Measurements from ENCODE around the gene NT5E.

The NT5E gene

DNA sequence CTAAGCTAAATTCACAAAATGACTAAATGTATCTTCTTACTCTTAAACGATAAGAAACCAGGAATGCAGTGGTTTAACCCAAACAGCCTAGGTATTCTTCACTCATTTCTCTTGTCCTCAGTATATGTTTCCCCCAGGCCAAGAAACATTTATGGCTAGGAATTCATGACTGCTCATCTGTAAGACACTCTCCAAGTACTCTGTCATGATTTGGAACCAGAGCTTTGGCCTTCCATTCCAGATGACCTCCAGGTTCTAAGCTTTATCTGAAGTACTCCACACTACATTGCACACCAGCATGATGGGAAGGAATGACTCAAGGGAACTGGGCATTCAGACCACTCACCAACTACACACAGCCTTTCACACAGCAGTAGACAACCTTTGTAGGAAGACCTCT, 29.3 kb downstream of the NT5E start:
- no peak for DNase-seq
- H3K27me3 ChIP-seq (replicated peaks) = no peaks in the 10 kb centered on the region
- no peak for TF ChIP-seq CTCF (IDR thresholded peaks at IDR 0.05; ENCODE audit: low read depth, low read length, missing control alignments)
- H3K36me3 ChIP-seq (replicated peaks) = peaks cover 34% of the 10 kb centered on the region
- no peak overlapping the region for H3K27ac ChIP-seq
- in situ Hi-C loops (cut with HindIII; ENCODE audit: low pct_ligation_motif_present, low sequenced_read_pairs) = loop anchor here (10.0 kb wide), 1 partner anchor 124 kb away; no protein-coding TSS in a partner anchor
- H3K4me3 ChIP-seq (ENCODE audit: low read depth, low read length) = no peak overlapping the region

- DNase-seq = no peak
- Histone ChIP-seq H3K4me3 (ENCODE audit: low read depth, low read length) (no peak overlapping the region), H3K27ac (peak overlapping the region; percentile 0), H3K27me3 (replicated peaks) (no peaks in the 10 kb centered on the region), H3K36me3 (replicated peaks) (peaks cover 40% of the 10 kb centered on the region)
- in situ Hi-C loops (cut with HindIII; ENCODE audit: low pct_ligation_motif_present, low sequenced_read_pairs) = no loop called here
- TF ChIP-seq CTCF (IDR thresholded peaks at IDR 0.05; ENCODE audit: low read depth, low read length, missing control alignments) = no peak
Measured at GRCh38 chr6:85482206-85482904, 32.5 kb downstream of the NT5E start.

DNA sequence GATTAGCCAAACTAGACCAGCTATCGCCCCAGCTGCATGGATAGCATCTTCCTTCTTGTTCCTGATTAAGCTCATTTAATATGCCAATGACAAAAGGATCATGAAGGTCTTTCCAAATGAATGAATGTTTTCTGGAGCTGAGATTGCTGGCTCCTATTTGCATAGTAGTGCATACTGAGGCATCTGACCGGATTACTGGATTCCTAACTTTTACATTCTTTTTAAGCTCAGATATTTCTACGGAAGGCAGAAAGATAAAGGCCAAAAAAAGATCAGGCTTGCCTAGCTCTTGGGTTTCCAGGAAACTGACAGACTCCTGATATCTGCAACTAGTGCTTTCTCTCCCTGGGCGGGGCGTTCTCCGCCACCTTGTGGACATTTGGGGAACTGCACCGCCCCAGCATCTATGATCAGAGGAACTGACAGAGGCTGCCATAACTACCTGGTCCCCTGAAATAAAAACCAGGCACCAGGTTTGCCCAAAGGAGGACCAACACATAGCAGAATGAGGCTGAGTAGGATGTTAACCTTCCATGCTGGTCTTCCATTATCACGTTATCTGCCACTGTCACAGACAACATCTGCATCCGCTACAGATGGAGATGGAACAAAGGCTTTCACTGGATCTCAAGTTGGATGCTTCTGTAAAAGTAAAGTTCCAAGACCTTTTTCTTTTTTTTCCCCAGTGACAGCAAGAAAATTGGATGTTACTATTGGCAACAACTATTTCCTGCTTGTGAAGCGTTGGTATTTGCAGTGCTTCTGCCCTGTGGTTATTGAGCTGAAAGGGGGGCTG, 33.2 kb downstream of the NT5E start:
- H3K27me3 ChIP-seq (replicated peaks) = no peaks in the 10 kb centered on the region
- H3K4me3 ChIP-seq (ENCODE audit: low read depth, low read length) = no peak overlapping the region
- peak overlapping the region; percentile 0 for H3K27ac ChIP-seq
- in situ Hi-C loops (cut with HindIII; ENCODE audit: low pct_ligation_motif_present, low sequenced_read_pairs) = no loop called here
- TF ChIP-seq CTCF (IDR thresholded peaks at IDR 0.05; ENCODE audit: low read depth, low read length, missing control alignments) = peak; percentile 100
- DNase-seq = peak; percentile 78
- H3K36me3 ChIP-seq (replicated peaks) = peaks cover 46% of the 10 kb centered on the region

DNA sequence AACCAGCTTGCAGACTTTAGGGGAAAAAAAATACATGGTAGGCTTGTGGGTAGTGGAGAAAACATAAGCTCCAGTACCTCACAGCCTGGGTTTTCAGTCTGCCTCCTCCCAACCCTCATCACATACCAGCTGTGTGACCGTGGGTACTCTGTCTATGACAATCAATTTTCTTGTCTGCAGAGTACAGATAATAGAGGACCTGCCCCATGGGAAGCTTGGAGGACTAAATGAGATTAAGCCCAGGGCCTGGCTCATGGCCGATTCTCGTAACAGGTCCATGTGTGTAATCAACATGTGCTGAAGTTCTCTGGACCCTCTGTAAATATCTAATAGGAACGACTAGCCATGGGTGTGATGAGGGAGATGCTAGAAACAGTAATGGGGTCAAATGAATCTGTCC, 34.0 kb downstream of the NT5E start:
- H3K27me3 ChIP-seq (replicated peaks) = no peaks in the 10 kb centered on the region
- TF ChIP-seq CTCF (IDR thresholded peaks at IDR 0.05; ENCODE audit: low read depth, low read length, missing control alignments) = no peak
- in situ Hi-C loops (cut with HindIII; ENCODE audit: low pct_ligation_motif_present, low sequenced_read_pairs) = no loop called here
- no peak overlapping the region for H3K27ac ChIP-seq
- H3K36me3 ChIP-seq (replicated peaks) = peaks cover 45% of the 10 kb centered on the region
- no peak for DNase-seq
- no peak overlapping the region for H3K4me3 ChIP-seq (ENCODE audit: low read depth, low read length)

DNA sequence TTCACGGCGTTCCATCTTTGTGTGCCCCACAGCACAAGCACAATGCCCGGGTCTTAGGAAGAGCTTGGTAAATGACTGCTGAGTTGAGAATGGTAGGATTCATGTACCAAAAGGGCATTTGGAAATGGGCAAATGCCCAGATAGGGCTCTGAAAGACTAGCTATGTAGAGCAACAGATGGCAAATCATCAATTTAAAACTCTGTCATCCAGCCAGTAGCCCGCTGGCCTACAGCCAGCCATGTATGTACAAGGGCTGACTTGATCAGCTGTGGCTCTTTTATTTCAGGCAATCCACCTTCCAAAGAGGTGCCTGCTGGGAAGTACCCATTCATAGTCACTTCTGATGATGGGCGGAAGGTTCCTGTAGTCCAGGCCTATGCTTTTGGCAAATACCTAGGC, 35.1 kb downstream of the NT5E start:
- no peak for TF ChIP-seq CTCF (IDR thresholded peaks at IDR 0.05; ENCODE audit: low read depth, low read length, missing control alignments)
- DNase-seq = no peak
- Histone ChIP-seq H3K4me3 (ENCODE audit: low read depth, low read length) (no peak overlapping the region), H3K36me3 (replicated peaks) (peaks cover 45% of the 10 kb centered on the region), H3K27me3 (replicated peaks) (no peaks in the 10 kb centered on the region), H3K27ac (no peak overlapping the region)
- in situ Hi-C loops (cut with HindIII; ENCODE audit: low pct_ligation_motif_present, low sequenced_read_pairs) = no loop called here
